DMS153 treated with DMSO at 0.1 percent for 48 hours (cell line): ENCODE measurements around the gene GGA3.
"Not testable (repeated sequence)": the region's sequence is repeated elsewhere in the genome, so short reads cannot be mapped to it uniquely, and the experiment has no call there.

ENCODE experiments used
- DNase-seq: peaks from one replicate; lab custom pipeline; 2025; ENCODE audit not compliant: unreplicated experiment; lab: John Stamatoyannopoulos, UW

Gene GGA3

GRCh38 chr17:75261336-75262111 lies at the start of gene GGA3, which contains the start of gene MRPS7:
TSS of gene GGA3 (minus strand) at chr17:75261606. CDS start at chr17:75261587, 19 bp downstream.
TSS of gene MRPS7 (plus strand) at chr17:75261879. CDS start at chr17:75261901, 22 bp downstream.
- DNase-seq: peak; percentile 78

- no peak for DNase-seq
Measured at GRCh38 chr17:75308732-75309629, 47.6 kb upstream of the GGA3 start.

GRCh38 chr17:75307957-75308731 lies 46.7 kb upstream of the GGA3 start:
- no peak for DNase-seq

GRCh38 chr17:75301502-75302206 lies 40.2 kb upstream of the GGA3 start:
- DNase-seq: no peak

GRCh38 chr17:75301049-75301448 lies 39.6 kb upstream of the GGA3 start:
- no peak for DNase-seq

- DNase-seq: no peak
Measured at GRCh38 chr17:75300280-75300679, 38.9 kb upstream of the GGA3 start.

GRCh38 chr17:75295201-75296158 lies 34.1 kb upstream of the GGA3 start:
- no peak for DNase-seq

- DNase-seq: not testable (repeated sequence)
Measured at GRCh38 chr17:75292810-75293448, 31.5 kb upstream of the GGA3 start.

GRCh38 chr17:75289832-75290337 lies 28.5 kb upstream of the GGA3 start:
- DNase-seq: peak; percentile 40

- peak; percentile 96 for DNase-seq
Measured at GRCh38 chr17:75289115-75289831, 27.9 kb upstream of the GGA3 start, which contains the start of gene SLC25A19. TSS of gene SLC25A19 (minus strand) at chr17:75289433. CDS start at chr17:75286764, 2,669 bp downstream.

- peak; percentile 55 for DNase-seq
Measured at GRCh38 chr17:75288770-75289114, 27.3 kb upstream of the GGA3 start.

- no peak for DNase-seq
Measured at GRCh38 chr17:75288359-75288758, 27.0 kb upstream of the GGA3 start.

GRCh38 chr17:75287221-75287620 lies 25.8 kb upstream of the GGA3 start:
- DNase-seq: no peak

GRCh38 chr17:75285123-75285522 lies 23.7 kb upstream of the GGA3 start:
- DNase-seq: no peak

GRCh38 chr17:75280189-75280588 lies 18.8 kb upstream of the GGA3 start:
- DNase-seq: not testable (repeated sequence)

- no peak for DNase-seq
Measured at GRCh38 chr17:75277664-75278071, 16.3 kb upstream of the GGA3 start.

- no peak for DNase-seq
Measured at GRCh38 chr17:75273977-75274708, 12.7 kb upstream of the GGA3 start.
